Astrocyte (in vitro differentiated cells and primary cell): Measurements from ENCODE around the gene MGAT3. TPM values are rescaled to one million over a fixed set of nuclear protein-coding genes. Genes with fewer than 3 reads are reported as not detected.

ENCODE experiments used
- DNase-seq: peaks from one replicate; pipeline ENCODE4 v3.0.0-alpha.2; 2010; ENCODE audit warnings: low read depth
- FAIRE-seq: peaks from 2 replicates; lab custom pipeline; 2011; peaks lifted over from hg19 to GRCh38; lab: Jason Lieb, UNC
- H2AFZ ChIP-seq: 2 replicates; pipeline ENCODE4 v1.6.0; 2012; ENCODE audit warnings: low read depth, low read length, inconsistent platforms
- H3K27ac ChIP-seq: 2 replicates; pipeline ENCODE4 v1.5.1; 2011; ENCODE audit warnings: low read depth, low read length, inconsistent platforms
- H3K27me3 ChIP-seq: 2 replicates; pipeline ENCODE4 v1.6.0; 2011; ENCODE audit warnings: low read length, inconsistent platforms; ENCODE audit not compliant: insufficient read depth
- H3K36me3 ChIP-seq: 2 replicates; pipeline ENCODE4 v1.5.1; 2011; ENCODE audit warnings: low read length, inconsistent platforms; ENCODE audit not compliant: insufficient read depth
- H3K4me1 ChIP-seq: 2 replicates; pipeline ENCODE4 v1.5.1; 2011; ENCODE audit warnings: low read length, inconsistent platforms; ENCODE audit not compliant: insufficient read depth
- H3K4me2 ChIP-seq: 2 replicates; pipeline ENCODE4 v1.6.0; 2012; ENCODE audit warnings: low read length, inconsistent platforms
- H3K4me3 ChIP-seq: 2 replicates; pipeline ENCODE4 v1.5.1; 2011; ENCODE audit warnings: low read depth, mild to moderate bottlenecking, low read length, inconsistent platforms; ENCODE audit not compliant: insufficient read depth
- H3K79me2 ChIP-seq: 2 replicates; pipeline ENCODE4 v1.6.0; 2012; ENCODE audit warnings: mild to moderate bottlenecking, low read length, inconsistent platforms; ENCODE audit not compliant: insufficient read depth
- H3K9ac ChIP-seq: 2 replicates; pipeline ENCODE4 v1.6.0; 2012; ENCODE audit warnings: mild to moderate bottlenecking, low read length, inconsistent platforms
- H3K9me3 ChIP-seq: 2 replicates; pipeline ENCODE4 v1.5.1; 2012; ENCODE audit warnings: low read depth, mild to moderate bottlenecking, low read length, inconsistent platforms; ENCODE audit not compliant: insufficient read depth
- H4K20me1 ChIP-seq: 2 replicates; pipeline ENCODE4 v1.6.0; 2012; ENCODE audit warnings: low read length, inconsistent platforms; ENCODE audit not compliant: insufficient read depth
- H3K27ac Mint-ChIP-seq: one replicate; pipeline ENCODE4 v1.8.0; 2021; ENCODE audit warnings: mild to moderate bottlenecking, mixed read lengths; ENCODE audit not compliant: unreplicated experiment
- H3K27me3 Mint-ChIP-seq: one replicate; pipeline ENCODE4 v1.8.0; 2021; ENCODE audit warnings: low read depth, mixed read lengths; ENCODE audit not compliant: unreplicated experiment
- H3K36me3 Mint-ChIP-seq: one replicate; pipeline ENCODE4 v1.8.0; 2021; ENCODE audit warnings: low read depth, mixed read lengths; ENCODE audit not compliant: unreplicated experiment
- H3K4me1 Mint-ChIP-seq: one replicate; pipeline ENCODE4 v1.8.0; 2021; ENCODE audit warnings: low read depth, mixed read lengths; ENCODE audit not compliant: unreplicated experiment
- H3K4me3 Mint-ChIP-seq: one replicate; pipeline ENCODE4 v1.8.0; 2021; ENCODE audit warnings: mild to moderate bottlenecking, moderate library complexity, mixed read lengths; ENCODE audit not compliant: unreplicated experiment
- H3K9me3 Mint-ChIP-seq: one replicate; pipeline ENCODE4 v1.8.0; 2021; ENCODE audit warnings: mild to moderate bottlenecking, mixed read lengths; ENCODE audit not compliant: unreplicated experiment
- EZH2 ChIP-seq: IDR thresholded peaks from 2 replicates; pipeline ENCODE4 v1.6.1; 2012; ENCODE audit warnings: mild to moderate bottlenecking, low read length, inconsistent platforms; ENCODE audit not compliant: insufficient read depth
- total RNA-seq: library from RNA; stranded (reverse); gene quantifications from 2 replicates; pipeline ENCODE4 v1.2.1, GENCODE V29; 2021
- TF ChIP-seq, protein P1 (sequence below): IDR thresholded peaks from 2 replicates; pipeline ENCODE4 v1.5.1; 2011; ENCODE audit warnings: low read depth, mild to moderate bottlenecking, inconsistent platforms, low read length, moderate library complexity; ENCODE audit not compliant: insufficient read depth

MGAT3 gene
- total RNA-seq, 1 donor from 2014 or later: 7.9 TPM

DNA sequence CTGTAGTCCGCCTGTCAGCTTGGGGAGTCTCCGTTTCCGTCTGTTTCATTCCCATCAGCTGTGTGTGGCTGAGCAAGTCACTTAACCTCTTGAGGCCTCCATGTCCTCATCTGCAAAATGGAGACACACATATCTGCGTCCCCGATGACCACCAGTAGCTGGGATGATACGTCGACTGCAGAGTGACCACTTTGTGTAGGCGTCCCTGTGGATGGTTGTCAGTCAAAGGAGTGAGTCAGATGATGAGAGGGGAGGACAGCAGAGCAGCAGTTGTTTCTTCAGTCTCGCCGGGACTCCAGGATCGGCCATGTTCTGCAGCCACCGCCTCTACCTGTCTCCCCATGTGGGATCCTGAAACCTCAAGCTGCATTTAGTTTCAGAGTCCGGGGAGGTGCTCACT, 19.9 kb downstream of the MGAT3 start:
- Mint-ChIP-seq H3K9me3 (peaks cover 2% of the 10 kb centered on the region), H3K27me3 (peaks cover 4% of the 10 kb centered on the region), H3K4me1 (peaks cover 28% of the 10 kb centered on the region), H3K27ac (no peak overlapping the region), H3K36me3 (no peaks in the 10 kb centered on the region), H3K4me3 (no peak overlapping the region)
- Histone ChIP-seq H2AFZ (no peak overlapping the region), H4K20me1 (no peaks in the 10 kb centered on the region), H3K36me3 (no peaks in the 10 kb centered on the region), H3K79me2 (no peaks in the 10 kb centered on the region), H3K9ac (no peak overlapping the region), H3K27ac (no peak overlapping the region), H3K4me2 (no peak overlapping the region), H3K27me3 (peaks cover 2% of the 10 kb centered on the region), H3K9me3 (no peaks in the 10 kb centered on the region), H3K4me3 (no peak overlapping the region), H3K4me1 (peaks cover 15% of the 10 kb centered on the region)
- FAIRE-seq (no peak), DNase-seq (no peak)
- TF ChIP-seq EZH2: no peak
- TF ChIP-seq, protein P1, sequence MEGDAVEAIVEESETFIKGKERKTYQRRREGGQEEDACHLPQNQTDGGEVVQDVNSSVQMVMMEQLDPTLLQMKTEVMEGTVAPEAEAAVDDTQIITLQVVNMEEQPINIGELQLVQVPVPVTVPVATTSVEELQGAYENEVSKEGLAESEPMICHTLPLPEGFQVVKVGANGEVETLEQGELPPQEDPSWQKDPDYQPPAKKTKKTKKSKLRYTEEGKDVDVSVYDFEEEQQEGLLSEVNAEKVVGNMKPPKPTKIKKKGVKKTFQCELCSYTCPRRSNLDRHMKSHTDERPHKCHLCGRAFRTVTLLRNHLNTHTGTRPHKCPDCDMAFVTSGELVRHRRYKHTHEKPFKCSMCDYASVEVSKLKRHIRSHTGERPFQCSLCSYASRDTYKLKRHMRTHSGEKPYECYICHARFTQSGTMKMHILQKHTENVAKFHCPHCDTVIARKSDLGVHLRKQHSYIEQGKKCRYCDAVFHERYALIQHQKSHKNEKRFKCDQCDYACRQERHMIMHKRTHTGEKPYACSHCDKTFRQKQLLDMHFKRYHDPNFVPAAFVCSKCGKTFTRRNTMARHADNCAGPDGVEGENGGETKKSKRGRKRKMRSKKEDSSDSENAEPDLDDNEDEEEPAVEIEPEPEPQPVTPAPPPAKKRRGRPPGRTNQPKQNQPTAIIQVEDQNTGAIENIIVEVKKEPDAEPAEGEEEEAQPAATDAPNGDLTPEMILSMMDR: no peak

DNA sequence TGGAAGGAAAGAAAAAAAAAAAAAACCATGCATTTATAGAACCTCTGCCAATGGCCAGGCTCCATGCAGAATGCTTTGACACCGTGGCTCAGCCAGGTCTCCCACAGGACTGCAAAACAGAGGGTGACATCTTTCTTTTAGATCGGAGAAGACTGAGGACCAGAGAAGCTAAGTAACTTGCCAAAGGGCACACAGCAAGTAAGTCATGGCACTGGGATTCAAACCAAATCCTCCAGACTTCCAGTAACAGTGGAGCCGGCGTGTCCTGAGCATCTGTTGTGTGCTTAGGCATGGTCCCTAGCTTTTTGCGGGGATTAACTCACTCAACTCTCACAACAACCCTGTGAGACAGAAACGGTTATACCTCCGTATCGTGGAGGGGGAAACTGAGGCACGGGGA, 20.7 kb downstream of the MGAT3 start:
- Mint-ChIP-seq H3K4me3 (no peak overlapping the region), H3K4me1 (peaks cover 21% of the 10 kb centered on the region), H3K9me3 (peaks cover 2% of the 10 kb centered on the region), H3K27me3 (peaks cover 7% of the 10 kb centered on the region), H3K36me3 (no peaks in the 10 kb centered on the region), H3K27ac (no peak overlapping the region)
- TF ChIP-seq, protein P1: no peak
- TF ChIP-seq EZH2: no peak
- DNase-seq: no peak
- Histone ChIP-seq H3K27me3 (peaks cover 2% of the 10 kb centered on the region), H3K79me2 (no peaks in the 10 kb centered on the region), H3K9ac (no peak overlapping the region), H3K4me2 (no peak overlapping the region), H3K4me3 (no peak overlapping the region), H2AFZ (no peak overlapping the region), H3K27ac (no peak overlapping the region), H3K36me3 (no peaks in the 10 kb centered on the region), H3K4me1 (peaks cover 6% of the 10 kb centered on the region), H3K9me3 (no peaks in the 10 kb centered on the region), H4K20me1 (no peaks in the 10 kb centered on the region)
- FAIRE-seq: no peak

DNA sequence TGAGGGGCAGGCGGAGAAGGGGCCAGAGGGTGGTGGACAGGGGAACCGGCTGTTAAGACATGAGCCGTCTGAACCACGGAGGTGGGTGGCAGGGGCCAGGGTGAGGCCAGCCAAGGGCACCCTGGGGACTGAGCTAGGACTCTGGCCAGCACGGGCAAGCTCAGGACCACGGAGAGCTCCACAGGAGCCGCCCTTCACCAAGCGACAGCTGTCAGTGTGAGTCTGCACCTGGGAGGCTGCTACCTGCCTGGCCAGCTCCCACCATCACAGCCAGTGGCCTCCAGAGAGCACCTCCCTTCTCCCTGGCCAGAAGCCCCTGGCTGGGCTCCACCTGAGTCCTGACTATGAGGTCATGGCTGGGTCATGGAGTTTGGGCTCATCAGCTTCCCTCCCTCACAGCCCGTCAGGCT, 21.6 kb downstream of the MGAT3 start:
- DNase-seq: no peak
- no peak for FAIRE-seq
- no peak overlapping the region for H3K4me2 ChIP-seq
- H3K79me2 ChIP-seq: no peaks in the 10 kb centered on the region
- Mint-ChIP-seq H3K4me3 (no peak overlapping the region), H3K27ac (no peak overlapping the region), H3K9me3 (peaks cover 2% of the 10 kb centered on the region), H3K4me1 (peaks cover 13% of the 10 kb centered on the region), H3K27me3 (peaks cover 8% of the 10 kb centered on the region), H3K36me3 (no peaks in the 10 kb centered on the region)
- H3K4me1 ChIP-seq: no peaks in the 10 kb centered on the region
- no peaks in the 10 kb centered on the region for H4K20me1 ChIP-seq
- no peaks in the 10 kb centered on the region for H3K9me3 ChIP-seq
- TF ChIP-seq EZH2: no peak
- TF ChIP-seq, protein P1: no peak
- H2AFZ ChIP-seq: no peak overlapping the region
- H3K4me3 ChIP-seq: no peak overlapping the region
- H3K36me3 ChIP-seq: no peaks in the 10 kb centered on the region
- no peaks in the 10 kb centered on the region for H3K27me3 ChIP-seq
- no peak overlapping the region for H3K27ac ChIP-seq
- no peak overlapping the region for H3K9ac ChIP-seq
